ENCODE measurements around the gene RPL19. TPM values are rescaled to one million over a fixed set of nuclear protein-coding genes. Genes with fewer than 3 reads are reported as not detected.

Gene RPL19
- total and polyA plus RNA-seq, 2 donors (not counting 3 experiments of a cell fraction or from before 2014, with no cell fraction given): 1,802 to 1,958 TPM

DNA sequence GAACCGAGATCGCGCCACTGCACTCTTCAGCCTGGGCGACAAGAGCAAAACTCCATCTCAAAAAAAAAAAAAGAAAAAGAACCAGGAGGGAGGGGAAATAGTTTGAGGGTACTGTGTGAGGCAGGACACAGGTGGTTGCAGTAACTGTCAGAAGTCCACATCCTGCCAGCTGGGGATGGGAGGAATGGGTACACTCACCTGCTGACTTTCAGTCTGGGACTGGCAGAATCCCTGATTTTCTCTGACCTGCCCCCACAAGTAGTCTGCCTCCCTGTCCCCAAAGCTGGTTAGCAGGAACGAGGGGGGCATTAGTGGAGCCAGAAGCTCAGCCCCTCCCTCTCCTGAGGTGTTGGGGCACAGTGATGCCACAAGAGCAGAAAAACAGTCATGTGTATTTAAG is 27.0 kb upstream of the RPL19 start:
- H3K4me1 ChIP-seq (ENCODE audit: control insufficient read depth, extremely low read depth, insufficient read depth, low read length): peaks cover 6% of the 10 kb centered on the region
- H3K9ac ChIP-seq (replicated peaks; ENCODE audit: extremely low read depth, insufficient read depth, low read length): no peak overlapping the region
- H3K79me2 ChIP-seq (ENCODE audit: control insufficient read depth, insufficient read depth, low read length): no peaks in the 10 kb centered on the region
- FAIRE-seq: no peak
- H3K9me1 ChIP-seq (replicated peaks; ENCODE audit: control insufficient read depth, extremely low read depth, insufficient read depth, low read length): no peaks in the 10 kb centered on the region
- peaks cover 5 to 6% of the 10 kb centered on the region in 2 experiments for H3K36me3 ChIP-seq (ENCODE audit: control insufficient read depth in 2 of 2, extremely low read depth in 1 of 2, insufficient read depth in 2 of 2, low read length in 2 of 2)
- no peaks in the 10 kb centered on the region for H3K27me3 ChIP-seq (ENCODE audit: control insufficient read depth in 2 of 2, insufficient read depth in 2 of 2, low read length in 2 of 2)
- H2AFZ ChIP-seq (ENCODE audit: low read depth, low read length): no peak overlapping the region
- H3K27ac ChIP-seq (ENCODE audit: insufficient read depth, low read depth, low read length): no peak overlapping the region
- no peaks in the 10 kb centered on the region for H3K9me3 ChIP-seq (replicated peaks; ENCODE audit: control insufficient read depth, insufficient read depth, low read length)
- ChIA-PET CTCF (interaction anchor here (1.1 to 11.0 kb wide), 5 partner anchors 8 to 189 kb away, joined by 3 to 130 read pairs (median 38); partner anchors contain the start of genes ARL5C and PLXDC1), POLR2A (no interaction called here)
- no peak overlapping the region for H3K4me2 ChIP-seq (ENCODE audit: insufficient read depth, low read length)
- intact Hi-C loops (cut with micrococcal nuclease): no loop called here
- no peaks in the 10 kb centered on the region for H4K20me1 ChIP-seq (replicated peaks; ENCODE audit: control insufficient read depth, extremely low read depth, insufficient read depth, low read length)
- dilution Hi-C loops (cut with MboI; ENCODE audit: extremely low pct_ligation_motif_present, low sequenced_read_pairs): no loop called here
- no peak for DNase-seq (ENCODE audit: low read depth, low spot score)
- BruUV-seq (replicated peaks): no TSS peak
- H3K4me3 ChIP-seq (replicated peaks in 1 of 3; ENCODE audit: insufficient read depth in 1 of 3, low read depth in 1 of 3, low read length in 3 of 3): no peak overlapping the region
- TF ChIP-seq FOS (IDR thresholded peaks at IDR 0.05; ENCODE audit: borderline replicate concordance, insufficient read depth, low read length) (no peak), POLR2A (IDR thresholded peaks at IDR 0.05; ENCODE audit: low read depth, low read length) (no peak), GATA2 (IDR thresholded peaks at IDR 0.05; ENCODE audit: insufficient read depth, insufficient read length, low read depth, low read length) (no peak), EZH2 (IDR thresholded peaks at IDR 0.05; ENCODE audit: borderline replicate concordance, low read depth, low read length, severe bottlenecking) (no peak), POLR2AphosphoS5 (IDR thresholded peaks at IDR 0.05; ENCODE audit: insufficient read depth, low read depth, low read length) (no peak)
- TF ChIP-seq, protein P1, sequence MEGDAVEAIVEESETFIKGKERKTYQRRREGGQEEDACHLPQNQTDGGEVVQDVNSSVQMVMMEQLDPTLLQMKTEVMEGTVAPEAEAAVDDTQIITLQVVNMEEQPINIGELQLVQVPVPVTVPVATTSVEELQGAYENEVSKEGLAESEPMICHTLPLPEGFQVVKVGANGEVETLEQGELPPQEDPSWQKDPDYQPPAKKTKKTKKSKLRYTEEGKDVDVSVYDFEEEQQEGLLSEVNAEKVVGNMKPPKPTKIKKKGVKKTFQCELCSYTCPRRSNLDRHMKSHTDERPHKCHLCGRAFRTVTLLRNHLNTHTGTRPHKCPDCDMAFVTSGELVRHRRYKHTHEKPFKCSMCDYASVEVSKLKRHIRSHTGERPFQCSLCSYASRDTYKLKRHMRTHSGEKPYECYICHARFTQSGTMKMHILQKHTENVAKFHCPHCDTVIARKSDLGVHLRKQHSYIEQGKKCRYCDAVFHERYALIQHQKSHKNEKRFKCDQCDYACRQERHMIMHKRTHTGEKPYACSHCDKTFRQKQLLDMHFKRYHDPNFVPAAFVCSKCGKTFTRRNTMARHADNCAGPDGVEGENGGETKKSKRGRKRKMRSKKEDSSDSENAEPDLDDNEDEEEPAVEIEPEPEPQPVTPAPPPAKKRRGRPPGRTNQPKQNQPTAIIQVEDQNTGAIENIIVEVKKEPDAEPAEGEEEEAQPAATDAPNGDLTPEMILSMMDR (IDR thresholded peaks at IDR 0.05; ENCODE audit: extremely low read depth in 1 of 2, insufficient read depth in 1 of 2, low read depth in 1 of 2, low read length in 2 of 2): no peak
